GM21447 (cell line): Measurements from ENCODE around the gene DNAL4.

ENCODE experiments used
- ATAC-seq: cut with Tn5 transposase; IDR thresholded peaks from one replicate; pipeline ENCODE4 v1.9.1; 2021; ENCODE audit not compliant: unreplicated experiment

DNAL4 gene

GRCh38 chr22:38788021-38788816, 5.7 kb downstream of the DNAL4 start:
- no peak for ATAC-seq

DNA sequence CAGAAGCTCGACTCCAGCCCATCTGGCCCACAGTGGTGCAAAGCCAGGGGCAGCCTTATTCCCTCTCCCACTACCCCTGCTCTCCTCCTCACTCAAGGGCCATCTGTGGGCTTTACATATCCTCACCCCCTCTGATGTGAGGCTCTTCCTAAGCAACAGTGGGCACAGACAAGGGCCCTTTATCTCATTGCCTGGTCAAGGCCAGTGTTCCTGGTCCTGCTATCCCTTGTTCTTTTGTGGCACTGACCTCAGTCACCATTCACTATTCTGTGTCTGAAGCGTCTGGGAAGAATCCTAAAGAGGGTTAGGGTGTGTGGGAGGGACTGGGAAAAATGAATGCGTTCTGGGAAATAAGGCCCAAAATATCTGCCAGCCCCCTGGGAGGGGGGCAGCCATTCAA, 7.3 kb downstream of the DNAL4 start:
- ATAC-seq, result no peak

GRCh38 chr22:38784856-38785255, 9.1 kb downstream of the DNAL4 start:
- ATAC-seq, result no peak

DNA sequence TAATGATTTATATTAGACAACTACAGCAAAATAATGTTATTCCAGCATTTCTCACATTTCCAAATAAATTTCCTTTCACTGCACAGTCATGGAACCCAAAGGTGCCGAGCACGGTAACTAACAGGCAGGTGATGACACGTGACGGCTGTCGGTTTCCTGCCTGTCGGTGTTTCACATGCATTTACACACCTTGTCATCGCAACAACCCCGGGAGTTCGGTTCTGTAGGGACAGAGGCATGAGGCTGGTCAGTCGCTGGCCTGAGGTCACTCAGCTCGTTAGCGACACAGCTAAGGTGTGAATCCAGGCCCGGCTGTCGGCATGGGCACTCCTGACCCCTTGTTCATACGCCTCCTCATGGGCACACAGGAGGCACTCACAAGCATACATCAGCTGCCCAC, 9.9 kb downstream of the DNAL4 start:
- ATAC-seq, result no peak

DNA sequence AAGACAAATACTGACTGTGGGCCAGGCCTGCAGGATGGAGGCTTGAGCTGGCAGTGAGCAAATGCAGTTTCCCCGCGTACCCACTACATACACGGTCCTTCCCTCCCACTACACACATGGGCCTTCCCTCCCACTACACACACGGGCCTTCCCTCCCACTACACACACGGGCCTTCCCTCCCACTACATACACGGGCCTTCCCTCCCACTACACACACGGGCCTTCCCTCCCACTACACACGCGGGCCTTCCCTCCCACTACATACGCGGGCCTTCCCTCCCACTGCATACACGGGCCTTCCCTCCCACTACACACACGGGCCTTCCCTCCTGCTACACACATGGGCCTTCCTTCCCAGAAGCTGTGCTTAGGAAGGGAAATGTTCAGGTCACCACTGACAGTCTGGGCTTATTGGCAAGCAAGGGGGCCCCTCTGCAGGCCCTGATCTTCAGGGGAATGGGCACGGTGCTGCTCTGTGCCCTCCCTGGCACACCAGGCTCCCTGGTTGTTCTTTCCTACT, 10.8 kb downstream of the DNAL4 start:
- ATAC-seq, result no peak

- ATAC-seq, result no peak
Observed at GRCh38 chr22:38782402-38783094, 11.4 kb downstream of the DNAL4 start.

DNA sequence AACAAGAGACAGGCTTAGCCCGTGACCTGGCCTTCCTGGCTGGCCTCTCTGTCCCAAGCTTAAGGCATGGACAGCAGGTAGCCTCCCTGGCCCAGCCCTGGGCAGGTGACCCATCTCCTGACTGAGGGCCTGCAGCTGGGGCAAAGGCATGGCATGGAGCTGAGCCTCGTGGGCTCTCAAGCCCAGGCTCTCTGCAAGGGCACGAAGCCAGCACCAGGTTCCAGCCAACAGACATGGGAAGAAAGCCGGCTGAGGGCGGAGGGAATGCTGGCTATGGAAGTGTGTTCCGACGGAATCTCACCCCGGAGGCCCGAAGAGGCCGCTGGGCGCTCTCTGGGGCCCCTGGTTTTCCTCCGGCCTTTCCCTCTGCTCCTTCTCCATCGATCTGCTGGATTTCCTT, 12.9 kb downstream of the DNAL4 start:
- no peak for ATAC-seq

GRCh38 chr22:38777087-38777671, 16.8 kb downstream of the DNAL4 start:
- no peak for ATAC-seq

DNA sequence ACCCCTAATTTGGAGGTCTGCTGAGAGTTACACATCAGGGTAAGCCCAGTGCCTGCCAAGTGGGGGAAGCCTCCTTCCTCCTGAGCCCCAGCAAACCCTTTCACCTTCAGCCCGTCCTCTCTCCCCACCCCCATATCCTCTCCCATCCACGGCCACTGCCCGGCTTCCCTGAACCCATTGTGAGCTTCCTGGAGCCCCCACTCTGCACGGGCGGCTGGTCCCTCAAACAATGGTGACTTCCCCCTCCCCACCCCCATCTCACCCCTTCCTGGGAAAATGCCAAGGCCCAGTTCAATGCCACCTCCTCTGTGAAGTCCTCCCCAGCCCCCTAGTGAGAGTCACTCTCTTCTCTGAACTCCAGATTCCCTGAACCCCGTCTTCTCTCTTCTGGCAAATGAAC, 17.9 kb downstream of the DNAL4 start:
- no peak for ATAC-seq

DNA sequence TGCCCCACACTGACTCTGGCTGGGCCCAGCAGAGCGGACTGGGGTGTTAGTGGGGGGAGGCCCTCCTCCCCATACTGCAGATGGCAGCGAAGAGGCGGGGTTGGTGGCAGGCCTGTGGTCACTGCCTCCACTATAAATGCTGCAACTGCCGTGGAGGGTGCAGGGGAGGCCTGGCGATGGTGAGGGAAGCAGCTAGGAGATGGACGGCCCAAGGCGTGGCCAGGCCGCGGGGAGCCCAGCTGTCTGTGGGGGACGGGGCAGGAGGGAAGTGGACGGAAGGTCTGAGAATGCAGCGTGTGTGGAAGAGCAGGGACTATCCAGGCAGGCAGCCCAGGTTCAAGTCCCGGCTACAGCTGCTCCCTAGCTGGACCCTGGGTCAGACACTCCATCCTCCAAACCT, 18.3 kb downstream of the DNAL4 start:
- ATAC-seq, result no peak

- ATAC-seq, result no peak
Observed at GRCh38 chr22:38774496-38775166, 19.3 kb downstream of the DNAL4 start.

DNA sequence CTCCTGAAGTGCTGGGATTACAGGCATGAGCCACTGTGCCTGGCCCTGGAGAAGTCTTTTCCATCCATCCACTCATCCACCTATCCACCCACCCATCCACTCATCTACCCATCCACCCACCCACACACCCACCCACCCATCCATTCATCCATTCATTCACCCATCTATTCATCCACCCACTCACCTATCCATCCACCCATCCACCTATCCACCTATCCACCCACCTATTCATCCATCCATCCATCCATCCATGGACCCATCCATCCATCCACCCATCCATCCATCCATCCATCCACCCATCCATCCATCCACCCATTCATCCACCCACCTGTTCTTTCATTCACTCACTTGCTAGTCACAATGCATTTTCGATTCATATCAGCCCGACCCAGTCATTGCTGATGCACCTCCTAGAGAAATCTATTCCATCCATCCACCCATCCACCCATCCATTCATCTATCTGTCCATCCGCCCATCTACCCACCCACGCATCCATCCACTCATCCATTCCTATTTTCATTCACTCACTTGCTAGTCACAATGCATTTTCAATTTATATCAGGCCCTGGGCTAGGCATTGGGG, 20.5 kb downstream of the DNAL4 start:
- no peak for ATAC-seq

- ATAC-seq, result no peak
Observed at GRCh38 chr22:38772623-38772873, 21.4 kb downstream of the DNAL4 start.

DNA sequence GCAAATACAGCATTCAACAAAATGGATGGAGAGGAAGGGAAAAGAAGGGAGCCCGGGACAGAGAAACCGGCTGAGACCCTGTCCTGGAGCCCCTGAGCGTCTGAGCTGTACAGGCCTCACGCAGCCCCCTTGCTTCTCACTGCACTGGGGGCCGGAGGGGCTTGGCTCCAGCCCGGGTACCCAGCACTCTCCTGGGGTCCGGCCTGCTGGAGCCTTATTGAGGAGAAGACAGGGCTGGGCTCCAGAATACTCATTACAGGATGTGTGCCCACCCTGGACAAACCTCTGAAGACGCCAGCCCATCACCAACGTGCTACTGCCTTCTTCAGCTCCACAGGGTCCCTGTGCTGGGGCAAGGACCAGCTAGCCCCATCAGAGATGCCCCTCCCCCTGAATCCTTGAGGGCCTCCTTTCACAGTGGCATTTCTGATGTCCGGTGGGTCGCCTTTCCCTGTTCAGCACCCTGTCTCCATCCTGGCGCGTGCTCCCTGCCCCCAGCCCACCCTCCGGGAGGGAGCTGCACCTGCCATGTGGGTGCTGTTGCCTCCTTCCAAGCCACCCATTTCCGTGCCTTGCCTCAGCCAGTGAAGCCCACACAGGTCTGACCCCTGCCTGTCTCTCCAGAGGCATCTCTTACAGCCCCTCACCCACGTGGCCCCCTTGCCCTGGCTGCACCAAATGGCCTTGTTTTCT, 23.5 kb downstream of the DNAL4 start:
- ATAC-seq, result no peak

DNA sequence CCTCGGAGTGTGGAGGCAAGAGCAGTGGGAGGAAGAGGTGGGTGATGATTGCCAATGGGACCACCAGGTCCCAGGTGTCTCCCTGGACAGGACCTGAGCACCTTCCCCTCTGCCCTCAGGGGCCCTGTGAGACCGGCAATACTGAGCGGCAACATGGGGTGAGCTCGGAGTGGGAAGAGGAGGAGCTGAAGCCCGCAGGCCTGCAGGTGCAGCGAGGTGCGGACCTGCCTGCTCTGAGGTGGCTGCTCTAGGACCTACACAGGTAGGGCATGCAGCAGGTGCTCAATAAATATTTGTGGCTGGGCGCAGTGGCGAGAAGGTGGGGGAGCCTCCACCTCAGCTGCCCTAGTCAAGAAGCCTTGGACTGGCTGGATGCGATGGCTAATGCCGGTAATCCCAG, 25.9 kb downstream of the DNAL4 start:
- no peak for ATAC-seq

- ATAC-seq, result no peak
Observed at GRCh38 chr22:38767313-38767712, 26.6 kb downstream of the DNAL4 start.

DNA sequence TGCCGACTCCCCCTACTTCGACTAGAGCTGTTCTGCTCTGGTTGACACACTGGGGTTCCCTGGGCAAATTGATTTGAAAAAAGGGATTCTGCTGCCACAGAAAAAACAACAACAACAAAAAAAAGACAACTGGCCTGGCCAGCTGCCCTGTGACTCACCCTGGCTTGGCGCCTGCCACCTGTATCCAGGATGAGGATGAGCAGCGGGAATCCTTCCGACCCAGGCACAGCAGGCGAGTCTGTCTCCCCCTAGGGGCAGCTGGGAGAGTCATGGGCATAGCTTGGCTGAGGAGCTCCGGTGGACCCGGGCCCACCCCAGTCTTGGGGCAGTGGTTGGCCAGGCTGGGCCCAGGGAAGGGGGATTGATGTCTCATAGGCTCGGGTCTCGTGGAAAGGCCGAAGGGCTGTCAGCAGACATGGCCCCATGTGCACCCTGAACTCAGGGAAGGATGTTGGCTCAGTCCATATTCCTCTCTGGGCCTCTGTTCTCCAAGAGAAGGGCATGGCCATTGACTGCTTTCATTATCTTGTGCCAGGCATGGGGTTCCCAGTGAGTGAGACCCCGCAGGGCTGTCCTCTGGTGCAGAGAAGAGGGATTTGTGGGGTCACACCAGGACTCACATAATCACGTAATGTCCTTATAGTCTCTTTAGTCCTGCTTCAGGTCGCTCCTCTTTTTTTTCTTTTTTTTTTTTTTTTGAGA, 27.7 kb downstream of the DNAL4 start:
- no peak for ATAC-seq

DNA sequence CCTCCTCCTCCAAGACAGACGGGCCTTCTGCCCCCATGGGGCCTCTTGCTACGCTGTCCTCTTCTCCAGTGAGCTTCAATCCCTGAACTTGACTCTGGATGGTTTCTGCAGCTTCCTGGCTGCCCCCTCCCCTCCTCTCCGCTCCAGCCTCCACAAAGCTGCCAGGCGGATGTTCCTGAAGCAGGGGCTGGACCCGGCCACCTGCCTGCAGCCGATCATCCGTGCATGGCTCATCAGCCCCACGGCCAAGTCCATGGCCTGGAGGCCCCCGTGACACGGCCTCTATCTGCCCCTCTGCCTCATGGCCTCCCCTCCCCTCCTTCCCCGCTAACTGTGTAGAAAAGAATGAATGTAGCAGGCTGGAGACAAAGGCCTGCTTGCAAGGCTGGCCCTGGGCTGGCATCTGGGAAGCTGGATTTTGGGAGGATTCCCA, 31.4 kb downstream of the DNAL4 start:
- no peak for ATAC-seq

DNA sequence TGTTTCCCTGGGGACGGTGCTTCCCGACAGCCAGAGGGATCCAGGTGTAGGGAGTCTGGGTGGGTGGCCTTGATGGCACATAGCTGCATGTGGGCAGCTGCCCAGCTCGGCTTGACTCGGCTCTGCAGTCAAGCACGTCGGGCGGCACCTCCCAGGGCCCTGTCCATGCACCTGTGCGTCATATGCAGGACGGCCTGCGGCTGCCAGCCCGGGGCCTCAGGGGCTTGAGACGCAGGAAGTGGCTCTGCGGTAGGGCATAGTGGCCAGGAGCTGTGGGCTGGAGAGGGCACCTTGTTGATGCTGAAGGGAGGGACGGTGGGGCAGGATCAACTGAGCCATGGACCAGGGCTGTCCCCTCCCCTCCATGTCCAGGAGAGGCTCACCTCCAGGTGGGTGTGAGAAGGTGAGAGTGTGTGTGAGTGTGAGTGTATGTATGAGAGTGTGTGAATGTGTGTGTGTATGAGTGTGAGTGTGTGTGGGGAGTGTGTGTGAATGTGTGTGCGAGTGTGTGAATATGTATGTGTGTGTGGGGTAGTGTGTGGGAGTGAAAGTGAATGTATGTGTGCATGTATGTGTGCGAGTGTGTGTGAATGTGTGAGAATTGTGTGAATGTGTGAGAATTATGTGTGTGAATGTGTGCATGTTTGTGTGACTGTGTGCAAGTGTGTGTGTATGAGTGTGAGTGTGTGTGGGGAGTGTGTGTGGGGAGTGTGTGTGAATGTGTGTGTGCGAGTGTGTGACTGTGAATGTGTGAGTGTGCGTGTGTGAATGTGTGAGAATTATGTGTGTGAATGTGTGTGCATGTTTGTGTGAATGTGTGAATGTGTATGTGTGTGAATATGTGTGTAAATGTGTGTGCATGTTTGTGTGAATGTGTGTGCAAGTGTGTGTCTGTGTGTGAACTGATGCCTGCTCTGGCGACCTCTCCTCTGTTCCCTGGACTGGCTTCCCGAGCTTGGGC, 32.5 kb downstream of the DNAL4 start:
- no peak for ATAC-seq
